Measurements from ENCODE around the gene RAET1G. TPM values are rescaled to one million over a fixed set of nuclear protein-coding genes. Genes with fewer than 3 reads are reported as not detected.
"Not testable (repeated sequence)": the region's sequence is repeated elsewhere in the genome, so short reads cannot be mapped to it uniquely, and the experiment has no call there.

Gene RAET1G
- polyA plus RNA-seq, 4 donors: 0.38 to 1.5 (median 1.1) TPM

DNA sequence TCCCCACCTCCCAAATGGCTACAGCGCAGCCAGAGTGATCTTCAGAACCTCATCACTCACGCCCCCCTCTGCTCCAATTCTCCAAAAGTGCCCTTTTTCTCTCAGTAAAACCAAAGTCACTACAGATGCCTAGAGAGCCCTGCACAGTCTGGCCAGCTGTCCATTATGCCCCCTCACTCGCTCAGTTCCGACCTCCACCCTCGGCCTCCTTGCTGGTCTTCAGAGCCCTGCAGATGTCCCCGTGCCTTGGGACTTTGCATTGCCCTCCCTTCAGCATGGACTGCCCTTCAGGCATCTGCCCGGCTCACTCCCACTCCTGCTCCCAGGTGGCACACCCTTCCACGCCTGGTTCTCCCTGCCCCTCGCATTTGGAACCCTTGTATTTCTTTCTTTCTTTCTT lies 24.0 kb downstream of the RAET1G start:
- DNase-seq (ENCODE audit: low read depth in 4 of 4, low spot score in 3 of 4): no peak

DNA sequence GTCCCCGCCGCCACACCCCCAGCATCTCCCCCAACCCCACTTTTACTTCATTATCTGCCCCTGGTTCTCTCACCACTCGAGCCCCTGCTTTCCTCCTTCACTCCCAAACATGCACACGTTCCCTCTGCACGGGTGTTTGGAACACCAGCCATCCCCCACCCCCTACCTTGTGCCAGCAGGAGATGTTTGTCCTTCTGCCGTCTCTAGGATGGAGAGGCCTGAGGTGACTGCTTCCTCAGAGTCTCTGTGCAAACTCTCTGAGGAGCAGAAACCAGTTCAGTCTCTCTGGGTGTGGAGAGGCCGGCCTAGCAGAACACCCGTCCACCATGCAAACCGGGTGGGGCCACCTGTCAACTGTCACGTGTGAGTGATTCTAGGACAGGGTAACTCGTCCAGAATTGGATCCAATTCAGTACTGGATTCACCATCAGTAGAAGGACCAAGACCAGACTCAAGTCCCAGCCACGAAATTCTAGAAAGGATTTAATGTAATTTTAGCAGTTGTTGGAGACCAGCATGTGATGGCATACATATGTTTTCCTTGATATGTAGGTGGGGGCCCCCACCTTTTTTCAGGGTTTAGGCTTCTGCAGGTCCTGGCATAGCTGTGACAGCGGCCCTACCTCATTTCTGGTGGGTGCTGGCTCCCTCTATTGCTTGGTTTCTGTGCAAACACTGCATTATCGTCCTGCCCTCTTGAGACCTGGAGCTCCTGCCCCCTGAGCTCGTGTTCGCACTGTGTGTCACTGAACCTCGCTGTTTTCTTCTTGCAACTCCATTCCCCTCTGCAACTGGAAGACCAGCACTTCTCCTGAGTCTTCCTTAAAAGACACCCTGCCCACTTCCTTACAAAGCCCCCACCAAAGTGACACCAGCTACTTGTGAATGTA lies 24.8 kb downstream of the RAET1G start, which contains the start of gene RAET1E:
RAET1E (minus strand) TSS at position 259 of the 890 bp plus-strand sequence. CDS start 7,212 bp downstream, outside the sequence.
- DNase-seq (ENCODE audit: low read depth in 4 of 4, low spot score in 3 of 4): no peak

DNA sequence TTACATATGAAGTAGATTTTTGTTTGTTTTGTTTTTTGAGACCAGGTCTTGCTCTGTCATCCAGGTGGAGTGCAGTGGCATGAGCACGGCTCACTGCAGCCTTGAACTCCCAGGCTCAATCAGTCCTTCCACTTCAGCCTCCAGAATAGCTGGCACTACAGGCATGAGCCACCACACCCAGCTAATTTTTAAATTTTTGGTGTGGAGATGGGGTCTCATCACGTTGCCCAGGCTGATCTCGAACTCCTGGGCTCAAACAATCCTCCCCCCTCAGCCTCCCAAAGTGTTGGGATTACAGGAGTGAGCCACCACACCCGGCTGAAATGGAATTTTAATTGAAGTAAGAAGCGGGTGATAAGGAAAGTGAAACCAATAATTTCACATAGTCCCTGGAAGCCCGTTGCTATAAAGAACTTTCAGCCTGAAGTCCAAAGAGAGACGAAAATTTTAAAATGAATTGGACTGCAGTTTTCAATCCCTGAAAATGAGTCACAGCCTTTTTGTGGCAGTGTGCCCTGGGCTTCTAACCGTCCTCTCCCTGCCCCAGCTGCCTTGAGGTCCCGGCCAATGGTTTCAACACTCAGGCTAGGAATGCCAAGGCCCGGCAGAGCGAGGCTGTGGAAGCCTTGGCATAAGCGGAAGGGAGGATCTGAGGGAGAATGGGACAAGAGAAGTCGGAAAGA lies 25.8 kb downstream of the RAET1G start:
- no peak for DNase-seq (ENCODE audit: low read depth in 4 of 4, low spot score in 3 of 4)

DNA sequence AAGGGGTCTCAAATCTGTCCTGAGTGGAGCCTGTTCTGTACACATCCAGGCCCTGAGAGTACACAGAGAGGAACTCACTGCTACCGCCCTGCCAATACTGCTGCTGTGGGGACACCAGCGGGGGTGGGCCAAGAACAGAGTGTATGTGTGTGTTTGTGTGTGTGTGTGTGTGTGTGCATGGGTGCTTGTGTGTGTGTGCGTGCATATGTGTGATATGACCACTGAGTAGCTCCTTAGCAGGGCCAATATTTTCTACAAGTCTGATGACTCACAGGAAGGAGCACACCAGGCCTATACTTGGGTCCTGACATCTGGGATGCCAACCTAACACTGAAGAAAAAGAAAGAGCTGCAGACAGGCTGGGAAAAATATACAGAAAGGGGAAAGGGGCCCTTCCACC lies 26.4 kb downstream of the RAET1G start:
- no peak for DNase-seq (ENCODE audit: low read depth in 4 of 4, low spot score in 3 of 4)

DNA sequence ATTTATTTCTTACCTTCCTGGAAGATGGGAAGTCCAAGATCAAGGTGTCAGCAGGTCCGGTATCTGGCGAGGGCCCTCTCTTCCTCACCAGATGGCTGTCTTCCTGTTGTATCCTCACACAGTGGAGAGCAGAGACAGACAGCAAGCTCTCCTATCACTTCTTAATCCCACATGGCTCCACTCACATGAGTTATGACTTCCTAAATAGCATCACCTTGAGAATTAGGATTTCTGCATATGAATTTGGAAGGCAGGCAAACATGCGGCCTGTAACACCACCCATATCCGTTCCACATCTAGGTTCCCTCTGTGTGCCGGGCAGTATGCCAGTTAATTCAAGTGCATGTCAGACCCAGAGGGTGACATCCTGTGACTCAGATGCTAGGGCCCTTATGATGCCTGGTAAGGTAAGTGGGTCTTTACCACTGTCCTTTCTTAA lies 27.1 kb downstream of the RAET1G start:
- no peak for DNase-seq (ENCODE audit: low read depth in 4 of 4, low spot score in 3 of 4)

DNA sequence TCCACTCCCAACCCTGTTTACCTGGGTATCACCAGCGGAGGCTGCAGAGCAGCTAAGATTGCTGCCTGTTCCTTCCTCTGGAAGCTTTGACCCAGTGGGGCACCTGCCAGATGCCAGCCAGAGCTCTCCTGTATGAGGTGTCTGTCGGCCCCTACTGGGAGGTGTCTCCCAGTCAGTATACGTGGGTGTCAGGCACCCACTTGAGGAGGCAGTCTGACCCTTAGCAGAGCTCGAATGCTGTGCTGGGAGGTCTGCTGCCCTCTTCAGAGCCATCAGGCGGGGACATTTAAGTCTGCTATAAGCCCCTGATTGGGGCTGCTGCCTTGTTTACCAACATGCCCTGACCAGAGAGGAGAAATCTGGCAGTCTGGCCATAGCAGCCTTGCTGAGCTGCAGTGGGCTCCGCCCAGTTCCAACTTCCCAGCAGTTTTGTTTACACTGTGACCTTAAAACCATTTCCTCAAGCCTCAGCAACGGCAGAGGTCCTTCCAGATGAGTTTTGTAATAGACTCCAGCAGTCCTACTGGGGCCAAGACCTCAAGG lies 27.8 kb downstream of the RAET1G start:
- DNase-seq (ENCODE audit: low read depth in 4 of 4, low spot score in 3 of 4): no peak

DNA sequence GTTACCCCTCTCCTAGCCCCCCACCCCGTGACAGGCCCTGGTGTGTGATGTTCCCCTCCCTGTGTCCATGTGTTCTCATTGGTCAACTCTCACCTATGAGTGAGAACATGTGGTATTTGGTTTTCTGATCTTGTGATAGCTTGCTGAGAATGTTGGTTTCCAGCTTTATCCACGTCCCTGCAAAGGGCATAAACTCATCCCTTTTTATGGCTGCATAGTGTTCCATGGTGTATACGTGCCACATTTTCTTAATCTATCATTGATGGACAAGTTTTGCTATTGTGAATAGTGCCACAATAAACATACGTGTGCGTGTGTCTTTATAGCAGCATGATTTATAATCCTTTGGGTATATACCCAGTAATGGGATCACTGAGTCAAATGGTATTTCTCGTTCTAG lies 31.1 kb downstream of the RAET1G start:
- DNase-seq (ENCODE audit: low read depth in 4 of 4, low spot score in 3 of 4): not testable (repeated sequence)

DNA sequence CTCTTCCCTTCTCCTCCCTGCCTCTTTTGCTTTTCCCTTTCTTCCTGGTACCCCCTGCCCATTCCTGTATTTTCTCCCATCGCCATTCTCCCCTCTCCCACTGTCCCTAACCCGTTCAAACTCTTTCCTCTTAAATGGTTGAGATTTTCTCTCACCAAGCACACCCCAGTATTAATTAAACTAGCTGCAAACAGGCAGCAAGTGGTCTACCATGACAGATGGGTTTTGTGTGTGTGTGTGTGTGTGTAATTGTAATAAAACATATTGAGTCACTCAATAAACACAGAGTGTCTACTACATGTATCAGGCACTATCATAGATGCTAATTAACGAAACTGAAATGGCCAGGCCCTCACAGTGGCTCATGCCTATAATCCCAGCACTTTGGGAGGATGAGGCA lies 31.7 kb downstream of the RAET1G start:
- no peak for DNase-seq (ENCODE audit: low read depth in 4 of 4, low spot score in 3 of 4)

DNA sequence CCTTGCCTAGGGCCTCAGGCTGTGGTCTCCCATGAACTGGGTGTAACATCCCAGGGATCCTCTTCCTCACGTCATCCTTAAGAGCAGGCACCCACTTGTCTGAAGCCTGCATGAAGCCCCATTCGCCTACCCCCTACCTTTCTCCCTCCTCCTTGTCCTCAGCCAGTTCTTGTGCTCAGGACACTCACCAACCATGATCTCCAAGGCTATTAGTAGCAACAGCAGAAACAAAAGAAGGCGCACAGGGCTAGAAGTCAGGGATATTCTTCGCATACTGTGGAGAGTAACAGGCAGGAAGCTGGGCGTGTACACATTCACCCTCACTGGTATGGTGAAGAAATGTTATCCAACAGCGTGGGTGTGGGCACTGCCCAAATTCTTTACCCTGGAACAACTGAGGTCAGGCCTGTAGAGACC lies 32.3 kb downstream of the RAET1G start:
- no peak for DNase-seq (ENCODE audit: low read depth in 4 of 4, low spot score in 3 of 4)

DNA sequence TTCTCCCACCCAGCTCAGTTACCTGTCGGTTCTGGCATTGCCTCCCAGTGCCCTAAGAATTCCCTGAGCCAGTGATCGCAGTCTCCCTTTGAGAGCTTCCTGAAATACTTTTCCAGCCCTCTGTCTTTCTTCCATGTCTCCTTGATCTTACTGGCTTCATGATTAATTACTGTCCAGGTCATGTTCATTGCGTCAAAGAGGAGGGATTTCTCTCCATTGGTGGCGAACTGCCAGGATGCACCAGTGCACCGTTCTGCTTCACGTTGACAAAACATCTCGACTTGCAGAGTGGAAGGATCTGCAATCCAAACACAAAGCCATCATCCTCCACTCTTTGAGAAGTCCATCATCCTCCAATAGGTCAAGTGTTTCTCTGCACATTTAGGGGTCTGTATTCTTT lies 33.6 kb downstream of the RAET1G start:
- no peak for DNase-seq (ENCODE audit: low read depth in 4 of 4, low spot score in 3 of 4)

DNA sequence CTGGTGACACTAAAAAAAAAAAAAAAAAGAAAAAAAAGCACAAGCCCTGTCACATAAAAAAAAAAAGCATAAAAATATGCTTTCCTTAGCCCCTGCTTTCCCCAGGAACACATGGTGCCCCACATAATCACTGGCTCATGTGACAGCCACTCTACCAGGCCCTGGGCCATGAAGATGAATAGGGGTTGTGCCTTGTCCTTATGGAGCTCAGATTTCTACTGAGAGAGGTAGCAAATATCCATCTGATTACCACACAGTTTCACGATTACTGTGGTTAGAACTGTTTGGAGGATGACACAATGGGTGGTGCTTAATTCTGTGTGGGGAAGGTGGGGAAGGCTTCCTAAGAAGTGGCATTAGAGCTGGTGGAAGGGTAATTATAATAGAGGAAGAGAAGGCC lies 34.3 kb downstream of the RAET1G start:
- no peak for DNase-seq (ENCODE audit: low read depth in 4 of 4, low spot score in 3 of 4)

DNA sequence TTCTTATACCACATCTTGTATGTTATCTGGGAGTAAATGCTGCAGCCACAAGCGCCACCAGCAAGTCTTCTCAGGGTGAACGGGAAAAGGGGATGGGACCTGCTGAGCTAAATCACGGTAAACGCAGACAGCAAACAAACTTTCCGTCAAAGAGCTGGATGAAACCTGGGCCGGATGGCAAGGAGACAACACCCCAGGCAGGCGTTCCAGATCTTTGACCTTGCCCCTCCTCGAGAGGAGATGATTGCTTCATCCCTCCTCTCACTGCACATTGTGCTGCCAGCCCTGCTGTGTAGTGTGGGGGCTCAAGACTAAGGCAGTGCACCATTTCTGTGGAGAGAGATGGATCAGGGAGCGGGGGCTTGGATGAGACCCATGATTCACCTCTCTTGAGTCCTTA lies 34.8 kb downstream of the RAET1G start:
- DNase-seq (ENCODE audit: low read depth in 4 of 4, low spot score in 3 of 4): no peak

DNA sequence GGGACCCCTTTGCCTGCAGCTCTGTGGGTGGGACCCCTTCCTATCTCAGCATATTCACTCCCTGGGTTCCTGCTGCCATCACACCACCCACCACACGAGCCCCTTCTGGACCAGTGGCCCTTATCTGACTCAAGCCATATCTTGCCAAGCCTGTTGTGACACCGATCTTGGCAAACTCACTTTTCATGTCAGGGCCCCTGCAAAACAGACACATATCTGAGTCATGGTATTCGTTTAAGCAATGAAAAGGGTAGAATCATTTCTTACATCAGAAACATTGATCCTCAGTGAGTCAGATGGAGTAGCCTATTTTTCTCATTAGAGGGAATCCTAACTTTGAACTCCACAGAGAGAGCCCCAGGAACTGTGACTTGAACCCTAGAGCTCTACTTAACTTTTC lies 35.6 kb downstream of the RAET1G start:
- DNase-seq (ENCODE audit: low read depth in 4 of 4, low spot score in 3 of 4): no peak

DNA sequence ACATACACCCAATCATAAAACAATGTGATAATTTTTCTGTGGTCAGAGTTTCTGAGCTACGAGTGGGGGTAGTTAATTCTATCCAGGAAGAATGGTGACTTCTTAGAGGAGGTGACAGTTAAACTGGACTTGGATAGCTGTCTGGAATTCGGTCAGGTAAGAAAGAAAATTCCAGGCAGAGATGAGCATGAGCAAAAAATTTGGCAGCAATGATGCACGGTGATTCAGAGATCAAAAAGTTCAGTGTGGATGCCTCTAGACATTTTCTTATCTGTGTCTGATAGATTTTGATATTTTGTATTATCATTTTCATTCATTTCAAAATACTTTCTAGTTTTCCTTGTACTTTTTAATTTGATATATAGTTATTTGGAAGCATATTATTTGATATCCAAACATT lies 37.0 kb downstream of the RAET1G start:
- DNase-seq (ENCODE audit: low read depth in 4 of 4, low spot score in 3 of 4): no peak

DNA sequence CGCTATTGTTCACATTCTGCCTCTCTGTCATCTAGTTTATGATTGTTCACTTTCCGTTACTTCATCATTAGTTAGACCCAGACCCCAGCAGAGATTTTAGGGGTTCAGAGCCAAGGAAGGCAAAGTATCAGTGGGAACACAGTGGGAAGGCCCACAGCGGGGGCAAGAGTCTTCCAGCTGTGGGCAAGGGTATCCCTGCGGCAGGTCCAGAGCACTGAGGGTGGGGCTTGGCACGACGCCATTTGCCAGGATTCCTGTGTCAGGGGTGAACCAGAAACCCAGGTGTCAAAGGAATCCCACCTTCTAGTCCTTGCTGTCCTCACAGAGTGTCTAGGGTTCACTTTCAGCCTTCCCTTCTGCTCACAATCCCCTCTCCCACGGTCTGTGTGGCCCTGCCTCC lies 38.3 kb downstream of the RAET1G start:
- no peak for DNase-seq (ENCODE audit: low read depth in 4 of 4, low spot score in 3 of 4)

DNA sequence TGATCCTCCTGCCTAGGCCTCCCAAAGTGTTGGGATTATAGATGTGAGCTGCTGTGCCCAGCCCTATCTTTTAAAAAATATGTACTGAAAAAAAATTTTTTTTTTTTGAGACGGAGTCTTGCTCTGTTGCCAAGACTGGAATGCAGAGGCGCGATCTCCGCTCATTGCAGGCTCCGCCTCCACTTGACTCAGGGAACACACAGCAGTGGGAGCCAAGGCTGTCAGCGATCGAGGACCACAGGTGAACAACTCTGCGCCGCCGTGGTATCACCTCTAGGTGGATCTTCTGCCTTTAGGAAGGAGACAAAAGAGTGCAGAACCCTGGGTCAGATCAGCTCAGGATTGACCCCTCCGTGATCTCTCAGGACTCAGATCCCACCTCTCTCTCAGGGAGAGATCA lies 38.7 kb downstream of the RAET1G start:
- no peak for DNase-seq (ENCODE audit: low read depth in 4 of 4, low spot score in 3 of 4)

DNA sequence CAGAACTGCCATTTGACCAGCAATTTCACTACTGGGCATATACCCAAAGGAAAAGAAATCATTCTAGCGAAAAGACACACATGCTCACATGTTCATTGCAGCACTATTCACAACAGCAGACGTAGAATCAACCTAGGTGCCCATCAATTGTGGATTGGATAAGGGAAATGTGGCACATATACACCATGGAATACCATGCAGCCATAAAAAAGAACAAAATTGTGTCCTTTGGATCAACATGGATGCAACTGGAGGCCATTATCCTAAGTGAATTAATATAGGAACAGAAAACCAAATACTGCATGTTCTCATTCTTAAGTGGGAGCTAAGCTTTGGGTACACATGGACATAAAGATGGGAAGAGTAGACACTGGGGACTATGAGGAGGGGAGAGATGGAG lies 41.1 kb downstream of the RAET1G start:
- DNase-seq (ENCODE audit: low read depth in 4 of 4, low spot score in 3 of 4): no peak

DNA sequence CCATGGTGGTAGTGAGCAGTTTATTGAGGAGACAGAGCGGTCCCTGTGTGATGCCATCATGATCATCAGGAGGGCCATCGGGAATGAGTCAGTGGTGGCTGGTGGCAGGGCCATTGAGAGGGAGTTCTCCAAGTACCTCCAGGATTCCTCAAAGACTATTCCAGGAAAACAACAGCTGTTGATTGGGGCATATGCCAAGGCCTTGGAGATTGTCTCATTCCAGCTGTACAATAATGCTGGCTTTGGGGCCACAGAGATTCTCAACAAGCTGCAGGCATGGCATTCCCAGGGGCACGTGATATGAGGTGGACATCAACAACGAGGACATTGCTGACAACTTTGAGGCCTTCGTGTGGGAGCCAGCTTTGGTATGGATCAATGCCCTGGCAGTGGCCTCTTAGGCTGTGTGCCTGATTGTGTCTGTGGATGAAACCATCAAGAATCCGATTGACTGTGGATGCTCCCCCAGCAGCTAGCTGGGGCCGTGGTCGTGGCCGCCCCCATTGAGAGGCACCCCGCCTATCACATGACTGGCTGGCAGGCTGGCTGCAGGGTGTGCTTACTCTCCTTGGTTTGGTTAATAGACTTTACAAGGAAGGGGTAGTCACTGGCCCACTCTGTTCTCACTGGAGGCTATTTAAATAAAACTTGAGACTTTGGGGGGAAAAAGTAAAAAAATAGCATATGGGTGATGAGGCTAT lies 41.7 kb downstream of the RAET1G start:
- DNase-seq (ENCODE audit: low read depth in 4 of 4, low spot score in 3 of 4): no peak

DNA sequence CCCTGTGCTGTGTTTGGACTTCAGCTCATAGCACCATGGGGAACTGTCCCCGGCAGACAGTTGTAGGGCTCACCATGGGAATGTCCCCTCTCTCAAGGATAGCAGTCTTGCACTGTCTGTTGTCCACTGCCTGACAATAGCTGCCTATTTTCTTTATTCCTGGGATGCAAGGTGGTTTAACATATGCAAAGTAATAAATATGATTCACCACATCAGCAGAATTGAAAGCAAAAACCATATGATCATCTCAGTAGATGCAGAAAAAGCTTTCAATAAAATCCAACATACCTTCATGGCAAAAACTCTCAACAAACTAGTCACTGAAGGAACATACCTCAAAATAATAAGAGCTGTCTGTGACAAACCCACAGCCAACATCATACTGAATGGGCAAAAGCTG lies 45.3 kb downstream of the RAET1G start:
- no peak for DNase-seq (ENCODE audit: low read depth in 4 of 4, low spot score in 3 of 4)

DNA sequence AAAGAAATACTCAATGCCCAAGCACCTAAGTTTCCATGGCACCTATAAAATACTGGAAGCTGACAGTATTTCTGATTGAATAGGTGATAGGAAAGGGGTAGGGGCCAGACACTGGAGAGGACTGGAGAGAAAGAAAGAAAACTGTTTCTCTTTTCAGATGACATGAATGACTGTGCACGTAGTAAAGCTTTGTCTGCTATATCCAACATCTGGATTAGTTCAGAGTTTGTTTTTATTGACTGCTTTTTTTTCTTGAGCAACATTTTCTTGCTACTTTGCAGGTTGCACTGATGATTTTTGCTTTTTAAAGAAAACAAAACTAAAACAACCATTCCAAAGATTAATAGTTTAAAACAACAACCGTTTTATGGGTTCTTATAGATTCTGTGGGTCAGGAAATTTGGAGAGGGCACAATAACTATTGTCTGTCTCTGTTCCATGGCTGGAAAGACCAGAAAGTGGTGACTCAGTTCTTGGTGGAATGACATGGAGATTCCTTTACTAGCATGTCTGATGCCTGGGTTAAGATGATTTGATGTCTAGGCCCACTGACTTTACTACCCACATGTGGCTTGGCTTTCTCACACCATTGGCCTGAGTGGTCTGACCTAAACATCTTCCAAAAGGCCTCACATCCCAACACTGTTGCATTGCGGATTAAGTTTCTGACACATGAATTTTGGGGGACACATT lies 46.5 kb downstream of the RAET1G start:
- DNase-seq (ENCODE audit: low read depth in 4 of 4, low spot score in 3 of 4): no peak

Data from left renal pelvis (tissue), 4 donors.